Stimulated activated CD4-positive, alpha-beta T cell treated with anti-CD3 and anti-CD28 coated beads, TNF-alpha, amount 100 ng/mL, for 4 hours (primary cell): ENCODE results near the gene PTPRN2.
"Not testable (repeated sequence)": the region's sequence is repeated elsewhere in the genome, so short reads cannot be mapped to it uniquely, and the experiment has no call there.

Experiments
- DNase-seq, 3 experiments: peaks; one replicate each; pipeline ENCODE4 v3.0.0-alpha.2; 2020; ENCODE audit warnings: low read depth in 3 of 3

Gene PTPRN2

DNA sequence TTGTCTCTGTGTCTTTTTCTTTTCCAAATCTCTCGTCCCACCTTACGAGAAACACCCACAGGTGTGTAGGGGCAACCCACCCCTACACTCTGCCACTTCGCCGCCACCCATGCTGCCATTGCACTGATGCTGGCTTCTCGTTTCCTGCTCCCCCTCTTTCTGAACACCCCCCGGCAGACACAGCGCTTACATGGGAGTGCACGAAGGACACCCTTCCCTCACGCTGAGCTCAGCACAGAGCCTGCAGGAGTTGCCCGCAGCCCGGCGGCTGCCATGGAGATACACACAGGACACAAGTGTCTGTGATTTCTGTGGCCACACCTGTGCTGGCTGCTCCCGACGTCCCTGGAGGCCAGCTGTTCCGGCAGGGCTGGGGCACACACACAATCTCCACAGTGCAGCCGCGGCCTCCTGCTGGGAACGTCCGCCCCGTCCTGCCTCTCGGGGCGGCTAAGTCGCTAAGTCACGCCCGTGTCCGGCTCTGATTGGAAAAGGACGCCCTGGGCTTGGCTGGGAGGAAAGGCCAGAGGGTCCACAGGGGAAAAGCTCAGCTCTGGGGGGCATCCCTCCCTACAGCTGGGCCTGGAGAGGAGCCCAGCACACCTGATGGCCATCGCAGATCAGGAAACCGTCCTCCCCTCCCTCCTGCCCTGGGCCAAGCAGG is 349.8 kb downstream of the PTPRN2 start:
- DNase-seq: no peak

DNA sequence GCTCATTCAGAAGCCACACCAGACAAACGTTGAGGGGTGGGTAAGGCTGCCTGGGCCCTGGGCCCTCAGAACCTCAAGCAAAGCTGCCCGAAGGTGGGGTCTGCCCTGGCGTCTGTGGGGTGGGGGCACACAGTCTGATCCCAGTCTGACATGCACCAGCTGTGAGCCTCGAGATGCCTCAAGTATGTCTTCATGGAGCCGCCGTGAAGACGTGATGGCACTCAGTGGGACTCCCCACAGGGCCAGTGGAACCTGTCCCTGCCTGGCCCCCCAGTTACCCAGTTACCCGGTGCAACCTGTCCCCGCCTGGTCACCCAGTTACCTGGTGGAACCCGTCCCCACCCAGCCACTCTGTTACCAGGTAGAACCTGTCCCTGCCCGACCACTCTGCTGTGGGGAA is 351.2 kb downstream of the PTPRN2 start:
- no peak for DNase-seq

DNA sequence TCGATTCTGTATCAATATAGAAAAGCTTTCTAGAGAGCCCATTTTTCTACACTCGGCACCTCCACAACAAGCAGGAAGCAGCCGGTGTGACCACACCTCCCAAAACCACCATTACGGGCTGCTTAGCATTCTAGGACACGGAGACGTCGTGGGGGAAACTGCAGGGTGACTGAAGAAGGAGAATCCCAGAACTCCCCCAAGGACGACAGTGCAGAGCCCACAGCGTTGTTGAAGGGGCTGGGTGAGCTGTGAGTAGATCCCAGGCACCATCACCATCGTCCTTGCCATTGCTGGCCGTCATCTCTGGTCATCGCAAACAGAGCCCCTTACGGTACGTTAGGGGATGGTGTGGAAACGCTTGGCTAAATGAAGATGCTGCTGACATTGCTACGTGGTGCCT is 351.8 kb downstream of the PTPRN2 start:
- no peak for DNase-seq

DNA sequence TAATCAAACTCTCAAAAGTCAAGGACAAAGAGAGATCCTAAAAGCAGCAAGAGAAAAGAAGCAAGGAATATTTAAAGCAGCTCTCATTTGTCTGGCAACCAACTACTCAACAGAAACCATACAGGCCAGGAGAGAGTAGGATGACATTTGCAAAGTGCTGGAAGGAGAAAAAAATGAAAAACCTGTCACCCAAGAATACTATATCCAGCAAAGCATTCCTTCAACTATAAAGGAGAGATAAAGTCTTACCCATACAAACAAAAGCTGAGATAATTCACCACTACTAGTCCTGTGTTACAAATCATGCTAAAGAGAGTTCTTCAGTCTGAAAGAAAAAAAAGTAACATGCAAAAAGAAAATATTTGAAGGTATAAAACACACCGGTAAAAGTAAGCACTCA is 357.7 kb downstream of the PTPRN2 start:
- no peak for DNase-seq

DNA sequence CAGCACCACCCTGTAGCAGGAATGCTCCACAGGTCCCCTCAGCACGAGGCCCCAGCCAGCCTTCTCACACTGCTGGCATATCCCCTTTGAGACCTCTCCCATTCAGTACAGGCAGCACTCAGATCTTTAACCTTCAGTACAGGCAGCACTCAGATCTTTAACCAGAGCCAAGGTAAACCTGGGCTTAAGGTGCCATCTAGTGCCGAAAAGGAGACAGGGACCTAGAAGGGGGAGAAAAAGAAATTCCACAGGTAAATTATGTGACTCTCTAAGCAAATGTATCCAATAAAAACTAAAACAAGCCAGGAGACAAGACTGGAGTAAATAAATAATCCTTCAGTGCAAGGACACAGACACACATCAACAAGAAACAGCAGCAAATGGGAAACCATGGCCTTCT is 358.6 kb downstream of the PTPRN2 start:
- no peak for DNase-seq

DNA sequence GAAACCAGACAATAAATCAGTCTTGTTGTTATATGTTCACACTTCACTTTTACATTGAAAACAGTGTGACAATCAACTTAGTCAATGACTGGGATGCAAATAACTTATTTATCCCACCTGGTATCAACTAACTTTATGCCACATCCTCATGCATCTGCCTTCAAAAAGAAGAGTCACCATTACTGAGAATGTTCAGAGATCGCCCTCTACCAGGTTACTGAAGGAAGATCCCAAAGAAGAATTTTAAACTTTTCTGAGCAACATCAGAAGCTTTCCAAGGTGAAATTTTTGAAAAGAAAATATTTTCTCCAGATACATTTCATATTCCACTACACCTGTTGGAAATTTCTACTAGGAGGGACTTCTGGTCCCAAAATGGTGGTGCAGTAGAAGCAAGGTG is 359.5 kb downstream of the PTPRN2 start:
- DNase-seq: no peak

DNA sequence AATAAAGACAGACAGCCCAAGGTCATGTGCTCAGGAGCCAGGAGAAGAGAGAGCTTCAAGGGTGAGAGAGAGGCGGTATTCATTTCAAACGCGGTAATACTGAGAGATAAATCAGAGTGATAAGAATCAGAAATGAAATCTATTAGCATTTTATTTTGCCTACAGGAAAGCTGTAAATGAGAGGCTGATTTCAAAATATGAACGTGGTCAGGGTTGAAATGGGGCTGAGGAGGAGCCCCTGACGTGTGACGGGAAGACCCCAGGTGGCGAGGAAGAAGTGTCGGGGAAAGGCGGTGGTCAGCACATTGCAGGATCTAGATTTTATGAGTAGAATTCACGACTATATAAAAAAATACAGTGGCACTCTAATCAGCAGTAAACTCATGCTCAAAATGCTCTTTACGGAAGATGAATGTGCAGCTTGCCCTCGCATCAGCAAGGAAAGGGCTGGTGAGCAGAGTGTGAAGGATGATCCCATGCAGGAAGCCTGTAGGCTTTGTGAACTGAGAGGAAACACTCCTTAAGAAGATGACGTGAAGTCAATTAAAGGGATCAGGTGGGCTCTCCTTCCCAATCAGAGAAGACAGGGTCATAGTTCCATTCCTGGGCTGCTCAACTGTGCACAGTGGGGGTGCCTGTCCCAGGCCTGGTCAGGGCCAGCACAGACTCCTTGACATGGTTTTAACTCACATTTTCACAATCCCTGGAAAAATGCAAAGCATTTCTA is 360.2 kb downstream of the PTPRN2 start:
- DNase-seq: no peak

DNA sequence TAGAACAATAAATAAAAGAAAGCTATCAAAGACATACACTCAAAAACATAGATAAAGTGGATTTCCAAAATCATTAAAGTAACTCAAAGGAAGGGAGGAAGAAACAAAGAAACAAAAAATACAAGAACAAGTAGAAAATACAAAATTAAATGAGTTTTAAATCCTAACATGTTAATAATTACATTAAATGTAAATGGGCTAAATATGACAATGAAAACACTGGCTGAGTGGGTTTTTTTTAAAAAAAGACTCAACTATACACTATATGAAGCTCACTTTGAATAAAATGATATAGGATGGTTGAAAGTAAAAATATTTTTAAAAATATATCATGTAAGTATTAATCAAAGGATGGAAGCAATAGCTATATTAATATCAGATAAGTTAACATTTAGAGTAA is 371.4 kb downstream of the PTPRN2 start:
- no peak for DNase-seq

DNA sequence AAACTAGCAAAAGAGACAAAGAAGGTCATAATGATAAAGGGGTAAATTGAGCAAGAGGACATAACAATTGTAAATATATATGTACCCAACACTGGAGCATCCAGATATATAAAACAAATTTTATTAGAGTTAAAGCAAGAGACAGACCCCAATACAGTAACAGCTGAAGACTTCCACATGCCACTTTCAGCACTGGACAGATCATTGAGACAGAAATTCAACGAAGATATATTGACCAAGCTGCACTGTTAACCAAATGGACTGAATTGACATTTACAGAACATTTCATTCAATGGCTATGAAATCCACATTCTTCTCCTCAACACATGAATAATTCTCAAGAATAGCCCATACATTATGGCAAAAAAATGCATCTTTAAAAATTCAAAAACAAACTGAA is 378.2 kb downstream of the PTPRN2 start:
- DNase-seq: no peak

DNA sequence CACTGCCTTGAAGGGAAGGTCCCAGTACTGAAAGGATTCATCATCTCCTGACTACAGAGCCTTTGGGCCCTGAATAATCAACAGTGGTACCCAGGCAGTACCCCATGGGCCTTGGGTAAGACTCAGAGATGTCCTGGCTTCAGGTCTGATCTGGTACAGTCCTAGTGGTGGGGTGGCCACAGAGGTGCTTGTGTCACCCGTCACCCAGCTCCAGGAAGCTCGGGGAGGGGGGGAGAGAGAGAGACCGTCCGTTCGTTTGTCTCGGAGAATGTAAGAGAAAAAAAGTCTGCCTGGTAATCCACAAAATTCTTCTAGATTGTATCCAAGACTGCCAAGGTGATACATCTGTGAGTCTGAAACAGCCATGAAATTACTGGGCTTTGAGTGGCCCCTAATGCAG is 381.3 kb downstream of the PTPRN2 start:
- no peak for DNase-seq

DNA sequence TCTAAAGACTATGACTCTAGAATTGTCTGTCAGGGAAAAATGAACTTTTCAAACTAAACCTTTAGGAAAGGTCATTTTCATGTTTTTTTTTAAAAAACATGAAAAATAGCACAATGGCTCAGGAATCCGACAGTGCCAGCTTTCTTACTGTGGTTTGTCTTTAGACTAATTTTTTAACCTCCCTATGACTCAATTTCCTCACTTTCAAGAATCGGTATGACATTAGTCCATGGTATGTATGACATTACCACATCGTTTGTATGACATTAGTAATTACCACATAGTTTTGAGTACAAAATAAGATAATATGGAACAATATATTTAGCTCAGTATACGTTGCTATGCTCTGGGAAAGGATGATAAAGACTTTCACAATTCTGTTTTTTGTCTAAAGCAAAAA is 383.2 kb downstream of the PTPRN2 start:
- no peak for DNase-seq

DNA sequence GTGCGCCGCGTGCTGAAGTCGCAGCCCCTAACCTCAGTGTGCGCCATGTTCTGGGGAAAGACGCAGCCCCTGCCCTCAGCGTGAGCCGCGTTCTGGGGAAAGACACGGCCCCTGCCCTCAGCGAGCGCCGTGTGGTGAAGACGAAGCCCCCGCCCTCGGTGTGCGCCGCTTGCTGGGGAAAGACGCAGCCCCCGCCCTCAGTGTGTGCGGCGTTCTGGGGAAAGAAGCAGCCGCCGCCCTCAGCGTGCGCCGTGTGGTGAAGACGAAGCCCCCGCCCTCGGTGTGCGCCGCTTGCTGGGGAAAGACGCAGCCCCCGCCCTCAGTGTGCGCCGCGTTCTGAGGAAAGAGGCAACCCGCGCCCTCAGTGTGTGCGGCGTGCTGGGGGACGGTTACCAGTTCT is 383.7 kb downstream of the PTPRN2 start:
- DNase-seq: not testable (repeated sequence)

DNA sequence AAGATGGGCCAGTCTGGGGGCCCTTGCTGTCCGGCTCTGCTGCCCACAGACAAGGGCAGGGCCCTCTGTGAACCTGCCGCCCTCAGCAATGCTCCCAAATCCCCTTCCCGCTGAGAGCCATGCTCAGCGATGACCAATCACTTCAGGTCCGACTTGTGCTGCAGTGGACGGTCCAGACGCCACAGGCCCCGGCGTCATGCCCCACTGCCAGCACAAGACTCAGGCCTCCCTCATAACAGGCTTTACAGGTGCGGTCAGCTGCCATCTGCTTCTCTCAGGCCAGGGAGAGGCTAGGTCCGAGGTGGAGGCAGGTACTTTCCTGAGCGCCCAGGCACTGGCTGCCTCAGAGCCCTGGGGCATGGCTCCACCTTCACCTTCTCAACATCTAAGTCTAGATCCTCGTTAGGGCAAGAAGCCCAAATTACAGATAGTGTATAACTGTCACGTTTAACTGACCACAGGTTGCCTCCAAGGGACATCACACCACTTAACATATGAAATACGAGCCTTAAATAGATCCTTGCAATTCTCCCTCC is 393.2 kb downstream of the PTPRN2 start:
- DNase-seq: no peak

DNA sequence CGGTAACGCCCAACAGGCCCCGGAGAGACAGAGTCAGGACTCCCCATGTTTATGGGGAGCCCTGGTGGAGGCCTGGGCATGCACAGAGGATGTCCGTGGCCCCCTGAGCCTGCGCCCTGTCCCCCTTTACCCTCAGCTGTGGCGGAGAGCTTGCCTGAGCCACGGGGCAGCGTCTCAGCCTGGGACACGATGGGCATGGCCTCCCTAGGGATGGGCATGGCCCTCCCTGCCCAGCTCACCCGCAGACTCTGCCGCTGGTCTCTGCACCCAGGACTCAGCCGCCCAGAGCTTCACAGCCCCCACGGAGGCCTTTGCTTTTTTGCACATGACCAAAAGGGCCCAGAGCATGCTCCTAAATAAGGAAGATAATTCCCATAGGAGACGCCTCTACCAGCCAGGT is 394.2 kb downstream of the PTPRN2 start:
- DNase-seq: no peak

DNA sequence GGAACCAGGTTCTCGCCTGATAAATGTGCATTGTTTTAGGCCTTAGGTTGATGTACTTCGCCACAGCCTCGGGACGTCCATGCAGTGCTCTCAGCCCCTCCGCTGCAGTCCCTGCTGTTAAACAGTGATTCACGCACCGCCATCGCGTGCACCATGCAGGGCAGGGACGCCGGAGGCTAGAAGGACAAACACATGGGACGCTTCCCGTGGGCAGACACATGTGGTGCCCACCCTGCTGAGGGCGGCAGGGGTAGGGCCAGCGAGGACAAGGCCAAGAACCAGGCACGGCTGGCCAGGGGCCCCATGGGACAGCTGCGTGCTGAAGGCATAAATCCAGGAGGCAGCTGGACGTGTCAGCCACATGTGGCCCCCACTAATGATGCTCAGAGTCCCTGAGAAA is 394.7 kb downstream of the PTPRN2 start:
- no peak for DNase-seq

DNA sequence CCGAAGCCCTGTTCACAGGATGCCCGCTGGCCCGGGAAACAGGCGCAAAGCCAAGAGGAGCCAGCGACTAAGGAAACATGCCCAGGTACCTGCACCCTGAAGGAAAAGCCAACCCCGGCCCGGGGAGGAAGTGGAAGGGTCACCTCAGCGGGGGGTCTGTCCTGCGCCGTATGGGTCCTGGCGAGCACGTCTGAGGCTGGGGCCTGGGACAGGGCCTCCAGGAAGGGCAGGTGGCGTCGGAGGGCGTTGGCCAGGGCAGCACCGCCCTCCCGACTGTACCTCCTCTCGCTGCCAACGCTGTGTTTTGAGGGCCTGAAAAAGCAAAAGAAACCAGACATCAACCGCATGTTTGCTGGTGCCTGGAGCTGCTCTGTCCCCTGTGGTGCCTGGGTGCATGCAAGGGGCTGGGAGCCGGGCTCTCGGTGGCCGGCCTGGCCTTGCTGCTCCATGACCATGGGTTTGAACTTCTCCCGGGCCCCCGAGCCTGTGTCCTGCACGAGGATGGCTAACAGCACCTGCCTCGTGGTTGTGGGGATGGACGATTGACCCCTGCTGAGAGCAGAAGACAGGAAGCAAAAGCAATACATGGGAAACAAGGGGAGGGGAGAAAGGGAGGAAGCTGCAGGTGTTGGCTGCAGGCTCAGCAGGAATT is 395.3 kb downstream of the PTPRN2 start:
- DNase-seq: no peak

DNA sequence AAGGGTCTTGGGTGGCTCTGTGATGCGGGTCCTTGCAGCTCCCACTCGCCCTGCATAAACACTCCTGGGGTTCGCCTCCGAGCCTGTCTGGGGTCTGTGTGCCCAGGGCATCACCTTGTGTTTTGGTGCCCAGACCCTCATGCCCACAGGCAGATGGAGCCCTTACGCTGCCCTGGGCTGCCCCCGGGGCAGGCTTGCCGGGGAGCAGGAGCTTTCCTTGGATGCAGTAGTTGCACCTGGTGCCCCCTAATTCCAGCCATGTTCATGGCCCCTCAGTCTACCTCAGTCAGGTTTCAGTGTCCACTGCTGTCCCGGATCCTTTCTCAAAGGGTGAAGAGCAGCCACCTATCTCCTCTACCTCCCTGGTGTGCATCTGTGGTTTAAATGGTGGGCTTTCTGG is 396.0 kb downstream of the PTPRN2 start:
- DNase-seq: no peak

DNA sequence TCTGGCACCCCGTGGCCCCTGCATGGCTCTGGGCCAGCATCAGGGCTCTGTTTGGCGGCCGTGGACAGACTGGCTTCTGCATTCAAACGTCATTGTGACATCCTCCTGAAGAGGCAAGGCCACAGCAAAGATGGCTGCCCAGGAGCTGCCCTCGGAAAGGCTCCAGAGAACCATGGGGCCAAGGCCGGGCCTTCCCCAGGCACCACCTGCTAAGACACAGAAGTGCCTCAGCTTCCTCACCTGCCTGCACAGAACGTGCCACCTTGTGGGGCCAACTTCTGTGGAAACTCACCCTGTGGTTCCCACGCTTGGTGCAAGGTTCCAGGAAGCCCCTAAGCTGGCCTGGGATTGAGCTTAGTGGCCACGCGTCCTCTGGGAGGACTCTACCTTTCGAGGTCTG is 396.9 kb downstream of the PTPRN2 start:
- DNase-seq: no peak

DNA sequence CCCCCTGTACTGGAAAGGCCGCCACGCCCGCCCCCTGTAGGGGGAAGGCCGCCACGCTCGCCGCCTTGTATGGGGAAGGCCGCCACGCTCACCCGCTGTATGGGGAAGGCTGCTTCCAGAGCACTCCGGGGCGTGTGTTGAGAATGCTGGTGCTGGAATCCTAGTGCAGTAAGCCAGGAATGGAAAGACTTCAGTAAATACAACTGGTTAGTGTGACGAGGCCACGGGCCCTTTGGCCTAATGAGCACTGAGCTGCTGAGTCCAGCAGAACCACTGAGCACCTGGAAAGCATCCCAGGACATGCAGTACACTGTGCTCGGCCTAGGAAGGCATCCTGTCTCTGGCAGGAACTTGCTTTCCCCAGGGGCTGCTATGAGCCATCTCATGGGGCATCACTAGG is 398.9 kb downstream of the PTPRN2 start:
- no peak for DNase-seq

DNA sequence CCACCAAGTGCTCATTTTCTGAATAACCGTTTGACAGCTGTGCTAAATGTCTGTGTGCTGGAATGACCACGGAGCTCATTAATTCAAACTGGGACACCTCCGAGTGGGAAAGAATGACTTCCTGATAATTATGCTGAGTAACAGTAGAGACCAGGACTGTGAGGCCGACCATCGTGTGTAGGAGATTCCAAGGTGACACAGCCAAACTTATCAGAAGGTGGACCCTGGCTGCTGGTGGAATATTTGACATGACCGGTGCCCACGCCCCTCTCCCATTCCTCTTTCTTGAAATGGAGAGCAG is 400.0 kb downstream of the PTPRN2 start:
- no peak for DNase-seq

DNA sequence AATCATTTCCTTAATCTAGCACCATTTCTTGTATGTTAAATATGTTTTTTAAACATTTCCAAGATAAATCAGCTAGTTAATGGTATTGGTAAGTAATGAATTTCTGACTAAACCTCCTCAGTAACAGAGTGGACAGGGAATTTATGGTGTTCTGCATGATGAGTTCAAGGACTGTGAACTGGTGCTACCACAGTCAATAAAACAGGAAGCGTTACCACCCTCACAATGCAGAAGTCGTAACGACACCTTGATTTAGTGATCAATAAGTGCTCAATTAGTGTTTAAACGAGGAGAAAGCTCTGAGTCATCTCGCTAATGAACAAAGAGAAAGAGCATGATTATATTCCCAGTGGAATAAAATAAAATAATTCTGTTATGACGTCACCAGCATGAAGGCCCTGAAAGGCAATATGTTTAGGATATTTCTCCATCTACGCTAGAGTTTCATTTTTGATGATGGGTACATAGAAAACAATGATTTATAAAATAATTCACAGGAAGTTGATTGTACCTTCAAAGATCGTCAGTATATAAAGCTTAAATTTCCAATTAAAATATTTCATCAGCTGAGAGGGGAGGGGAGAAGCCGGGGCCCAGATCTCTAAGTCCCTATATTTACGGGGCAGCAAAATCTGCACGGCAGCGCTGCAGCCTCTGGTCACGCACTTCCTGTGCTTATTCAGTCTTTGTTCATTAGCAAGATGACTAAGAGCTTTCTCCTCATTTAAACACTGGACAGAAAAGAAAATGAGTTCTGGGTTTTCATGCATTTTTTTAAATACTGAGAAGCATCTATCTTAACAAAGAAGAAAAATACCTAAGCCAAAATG is 400.5 kb downstream of the PTPRN2 start:
- DNase-seq: no peak

DNA sequence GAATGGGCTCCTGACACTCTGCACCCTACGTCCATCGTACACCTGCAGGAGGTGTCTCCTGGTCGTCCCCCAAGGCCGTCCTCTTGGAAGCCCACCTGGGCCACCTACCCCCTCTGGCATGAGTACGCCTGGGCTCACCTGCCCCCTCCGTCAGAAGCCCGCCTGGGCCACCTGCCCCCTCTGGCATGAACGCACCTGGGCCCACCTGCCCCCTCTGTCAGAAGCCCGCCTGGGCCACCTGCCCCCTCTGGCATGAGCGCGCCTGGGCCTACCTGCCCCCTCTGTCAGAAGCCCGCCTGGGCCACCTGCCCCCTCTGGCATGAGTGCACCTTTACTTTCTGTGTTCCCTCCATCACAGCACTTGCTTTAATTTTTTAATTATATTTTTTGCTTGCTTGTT is 401.2 kb downstream of the PTPRN2 start:
- DNase-seq: no peak
